ENCODE measurements around the gene EPO.

GRCh38 chr7:100752994-100753393 is 32.7 kb downstream of the EPO start:
- TF ChIP-seq CTCF (optimal IDR thresholded peaks at IDR 0.05 in 1 of 3, IDR thresholded peaks at IDR 0.05 in 1 of 3, conservative IDR thresholded peaks at IDR 0.05 in 1 of 3; ENCODE audit: extremely low read depth in 1 of 3, insufficient read depth in 2 of 3, low read length in 3 of 3) (no peak), EZH2 (IDR thresholded peaks at IDR 0.05; ENCODE audit: low read length) (no peak)
